Embryonic facial prominence (tissue), 1 donor: Measurements from ENCODE around the gene SLC25A12.
"Not testable (repeated sequence)": the region's sequence is repeated elsewhere in the genome, so short reads cannot be mapped to it uniquely, and the experiment has no call there.

Experiments
- DNase-seq: peaks from one replicate; pipeline ENCODE4 v3.0.0-alpha.2; 2016; ENCODE audit errors: extremely low spot score

The SLC25A12 gene

DNA sequence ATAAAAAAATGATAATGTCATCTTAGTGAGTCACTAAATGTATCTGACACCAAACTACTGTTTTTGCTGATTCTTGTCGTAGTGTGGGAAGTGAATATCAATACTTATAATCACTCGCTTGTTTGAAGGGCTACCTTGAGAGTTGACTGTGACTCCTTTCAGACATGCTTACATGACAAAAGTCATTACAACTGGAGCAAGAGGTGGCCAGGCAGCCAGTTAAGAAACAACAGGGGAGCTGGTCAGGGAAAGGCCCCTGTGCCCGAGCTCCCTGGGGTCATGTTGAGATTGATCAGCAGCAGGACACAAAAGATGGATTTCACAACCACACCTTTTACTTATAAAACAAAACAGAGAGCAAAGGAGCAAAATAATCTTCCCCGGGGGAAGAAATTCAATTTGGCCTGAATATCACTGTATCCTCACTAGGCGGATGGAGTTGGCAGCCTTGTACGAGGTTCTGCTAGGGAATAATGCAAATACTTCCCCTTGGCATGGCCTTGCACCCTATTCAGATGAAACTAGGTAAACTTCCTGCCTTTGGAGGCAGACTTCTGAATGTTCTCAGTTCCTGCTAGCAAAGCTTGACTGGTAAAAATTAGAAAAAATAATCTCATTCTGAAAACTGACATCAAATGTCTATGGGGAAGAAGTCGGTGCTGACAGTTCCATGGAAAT is 105.6 kb downstream of the SLC25A12 start:
- no peak for DNase-seq

DNA sequence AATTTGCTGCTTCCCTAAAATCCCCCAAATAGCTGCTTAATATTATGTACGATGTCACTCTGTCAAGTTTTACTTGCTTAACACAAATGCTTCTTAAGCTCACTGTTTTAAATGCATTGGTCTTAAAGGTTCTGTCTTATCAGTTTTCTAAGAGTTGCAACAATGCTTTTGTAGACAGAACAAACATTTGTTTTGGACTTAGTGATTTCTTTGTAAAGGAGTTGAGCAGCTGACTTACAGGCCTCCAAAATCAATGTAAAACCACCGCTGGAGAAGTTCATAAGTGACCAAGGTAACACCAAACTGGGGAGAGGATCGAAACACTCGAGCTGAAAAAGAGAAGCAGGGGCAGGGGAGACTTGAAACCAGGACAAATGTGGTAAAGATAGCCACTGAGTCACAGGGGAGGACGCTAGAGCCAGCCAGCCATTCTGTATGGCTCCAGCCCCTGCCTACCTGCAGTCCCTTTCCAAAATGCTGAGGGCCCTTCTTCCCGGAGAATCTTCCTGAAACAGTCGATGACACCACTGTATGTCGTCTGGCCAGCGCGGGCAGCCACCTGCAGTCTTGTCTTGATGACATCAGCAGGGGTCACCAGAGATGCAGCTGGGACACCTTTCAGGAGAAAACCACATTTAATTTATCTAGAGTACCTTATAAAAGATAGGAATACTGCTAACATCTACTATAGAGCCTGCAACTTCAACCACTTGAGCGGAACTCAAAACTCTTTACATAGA is 106.5 kb downstream of the SLC25A12 start:
- DNase-seq: no peak

DNA sequence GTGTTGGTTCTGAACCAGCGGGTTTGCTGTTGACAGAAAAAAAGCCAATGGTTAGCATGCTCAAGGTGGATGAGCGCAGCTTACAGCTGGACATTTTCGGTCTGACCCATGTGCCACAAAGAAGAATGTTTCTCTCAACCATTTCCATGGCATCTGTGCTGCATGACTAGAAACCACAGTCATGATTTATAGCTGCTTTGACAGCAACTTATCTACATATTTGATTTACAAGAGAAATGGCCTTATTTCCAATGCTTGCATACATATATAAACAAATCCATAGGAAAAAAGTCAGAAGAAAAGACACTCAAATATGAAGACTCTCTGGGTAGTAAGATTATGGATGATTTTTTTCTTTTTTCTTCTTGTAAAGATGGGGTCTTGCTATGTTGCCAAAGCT is 108.6 kb downstream of the SLC25A12 start:
- DNase-seq: no peak

DNA sequence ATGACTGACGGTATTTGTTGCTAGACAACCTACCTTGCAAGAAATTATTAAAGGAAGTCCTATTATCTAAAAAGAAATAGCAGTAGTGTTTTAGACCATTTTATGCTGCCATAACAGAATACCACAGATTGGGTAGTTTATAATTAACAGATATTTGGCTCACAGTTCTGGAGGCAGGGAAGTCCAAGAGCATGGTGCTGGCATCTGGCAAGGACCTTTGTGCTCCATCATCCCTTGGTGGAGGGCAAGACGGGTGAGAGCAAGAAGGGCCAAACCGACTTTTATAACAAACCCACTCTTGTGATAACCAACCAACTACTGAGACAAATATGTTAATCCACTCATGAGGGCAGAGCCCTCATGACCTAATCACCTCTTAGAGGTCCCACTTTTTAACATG is 115.5 kb downstream of the SLC25A12 start:
- no peak for DNase-seq

DNA sequence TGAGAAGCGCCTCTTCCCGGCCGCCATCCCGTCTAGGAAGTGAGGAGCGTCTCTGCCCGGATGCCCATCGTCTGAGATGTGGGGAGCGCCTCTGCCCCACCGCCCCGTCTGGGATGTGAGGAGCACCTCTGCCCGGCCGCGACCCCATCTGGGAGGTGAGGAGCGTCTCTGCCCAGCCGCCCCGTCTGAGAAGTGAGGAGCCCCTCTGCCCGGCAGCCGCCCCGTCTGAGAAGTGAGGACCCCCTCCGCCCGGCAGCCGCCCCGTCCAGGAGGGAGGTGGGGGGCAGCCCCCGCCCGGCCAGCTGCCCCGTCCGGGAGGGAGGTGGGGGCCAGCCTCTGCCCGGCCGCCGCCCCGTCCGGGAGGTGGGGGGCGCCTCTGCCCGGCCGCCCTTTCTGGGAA is 119.5 kb downstream of the SLC25A12 start:
- DNase-seq: not testable (repeated sequence)

DNA sequence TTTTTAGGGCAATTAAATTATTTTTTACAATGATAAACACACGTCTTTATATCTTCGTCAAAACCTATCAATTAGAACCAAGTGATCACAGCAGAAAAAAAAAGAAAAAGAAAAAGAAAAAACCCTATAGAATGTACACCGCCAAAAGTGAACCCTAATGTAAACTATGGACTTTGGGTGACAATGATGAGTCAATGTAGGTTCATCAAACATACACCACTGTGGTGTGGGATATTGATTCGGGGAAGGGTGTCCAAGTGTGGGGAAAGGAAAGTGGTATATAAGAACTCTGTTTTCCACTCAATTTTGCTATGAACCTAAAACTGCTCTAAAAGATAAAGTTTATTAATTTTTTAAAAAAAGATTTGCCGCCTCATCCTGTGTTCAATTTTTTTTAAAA is 121.7 kb downstream of the SLC25A12 start:
- no peak for DNase-seq

DNA sequence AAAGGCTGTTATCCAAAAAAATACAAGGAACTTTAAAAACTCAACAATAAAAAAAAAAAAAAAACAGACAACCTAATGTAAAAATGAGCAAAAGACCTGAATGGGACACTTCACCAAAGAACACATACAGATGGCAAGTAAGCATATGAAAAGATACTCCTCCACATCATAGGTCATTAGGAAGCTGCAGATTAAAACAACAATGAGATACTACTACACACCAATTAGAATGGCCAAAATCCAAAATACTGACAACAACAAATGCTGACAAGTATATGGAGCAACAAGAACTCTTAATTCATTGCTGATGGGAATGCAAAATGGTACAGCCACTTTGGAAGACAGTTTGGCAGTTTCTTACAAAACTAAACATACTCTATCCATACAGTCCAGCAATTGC is 122.6 kb downstream of the SLC25A12 start:
- no peak for DNase-seq

DNA sequence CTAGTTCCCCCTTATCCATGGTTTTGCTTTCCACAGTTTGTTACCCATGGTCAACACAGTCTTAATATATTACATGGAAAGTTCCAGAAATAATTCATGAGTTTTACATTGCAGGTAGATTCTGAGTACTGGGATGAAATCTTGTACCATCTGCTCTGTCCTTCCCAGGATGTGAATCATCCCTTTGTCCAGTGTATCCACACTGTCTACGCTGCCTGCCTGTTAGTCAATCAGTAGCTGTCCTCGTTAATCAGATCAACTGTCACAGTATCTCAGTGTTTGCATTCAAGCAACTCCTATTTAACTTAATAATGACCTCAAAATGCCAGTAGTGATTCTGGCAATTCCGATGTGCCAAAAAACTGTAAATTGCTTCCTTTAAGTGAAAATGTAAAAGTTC is 130.4 kb downstream of the SLC25A12 start:
- no peak for DNase-seq

DNA sequence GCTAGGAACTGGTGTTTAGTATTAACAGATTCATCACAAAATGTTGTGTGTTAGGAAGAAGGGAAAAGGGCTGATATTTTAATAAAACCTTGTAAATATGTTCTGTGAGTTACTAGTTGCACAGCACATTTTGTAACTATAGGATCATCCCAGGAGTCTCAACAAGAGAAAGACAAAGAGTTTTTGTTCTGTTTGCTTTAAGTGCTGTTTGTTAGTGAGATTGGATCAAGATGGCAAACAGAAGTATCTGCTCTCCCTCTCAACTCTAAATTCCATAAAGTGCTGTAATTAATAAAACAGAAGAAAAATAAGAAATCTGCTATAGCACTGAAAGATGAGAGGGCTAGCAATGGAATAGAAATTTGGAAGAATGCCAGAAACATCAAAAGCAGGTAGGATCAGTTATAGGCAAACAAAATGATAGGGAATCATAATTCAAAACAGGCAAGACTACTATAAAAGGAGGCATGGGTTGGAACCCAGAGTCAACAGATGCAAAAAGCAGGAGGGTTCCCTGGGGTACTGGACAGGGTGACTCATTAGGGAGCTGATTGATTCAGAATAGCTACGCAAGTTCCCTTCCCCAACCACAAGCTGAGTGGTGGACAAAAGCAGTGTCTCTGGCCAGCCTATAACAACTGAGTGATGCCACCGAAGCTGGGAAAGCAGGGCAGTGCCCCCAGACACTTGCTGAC is 131.0 kb downstream of the SLC25A12 start:
- no peak for DNase-seq

DNA sequence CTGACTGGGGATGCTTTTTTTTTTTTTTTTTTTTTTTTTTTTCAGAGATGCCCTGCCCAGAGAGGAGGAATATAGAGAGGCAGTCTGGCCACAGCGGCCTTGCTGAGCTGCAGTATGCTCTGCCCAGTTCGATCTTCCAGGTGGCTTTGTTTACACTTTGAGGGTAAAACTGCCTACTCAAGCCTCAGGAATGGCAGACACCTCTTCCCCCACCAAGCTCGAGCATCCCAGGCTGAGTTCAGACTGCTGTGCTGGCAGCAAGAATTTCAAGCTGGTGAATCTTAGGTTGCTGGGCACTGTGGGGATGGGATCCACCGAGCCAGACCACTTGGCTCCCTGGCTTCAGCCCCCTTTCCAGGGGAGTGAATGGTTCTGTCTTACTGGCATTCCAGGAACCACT is 132.9 kb downstream of the SLC25A12 start:
- DNase-seq: not testable (repeated sequence)

DNA sequence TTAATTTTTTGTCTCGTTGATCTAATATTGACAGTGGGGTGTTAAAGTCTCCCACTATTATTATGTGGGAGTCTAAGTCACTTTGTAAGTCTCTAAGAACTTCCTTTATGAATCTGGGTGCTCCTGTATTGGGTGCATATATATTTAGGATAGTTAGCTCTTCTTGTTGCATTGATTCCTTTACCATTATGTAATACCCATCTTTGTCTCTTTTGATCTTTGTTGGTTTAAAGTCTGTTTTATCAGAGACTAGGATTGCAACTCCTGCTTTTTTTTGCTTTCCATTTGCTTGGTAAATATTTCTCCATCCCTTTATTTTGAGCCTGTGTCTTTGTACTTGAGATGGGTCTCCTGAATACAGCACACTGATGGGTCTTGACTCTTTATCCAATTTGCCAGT is 135.3 kb downstream of the SLC25A12 start:
- not testable (repeated sequence) for DNase-seq

DNA sequence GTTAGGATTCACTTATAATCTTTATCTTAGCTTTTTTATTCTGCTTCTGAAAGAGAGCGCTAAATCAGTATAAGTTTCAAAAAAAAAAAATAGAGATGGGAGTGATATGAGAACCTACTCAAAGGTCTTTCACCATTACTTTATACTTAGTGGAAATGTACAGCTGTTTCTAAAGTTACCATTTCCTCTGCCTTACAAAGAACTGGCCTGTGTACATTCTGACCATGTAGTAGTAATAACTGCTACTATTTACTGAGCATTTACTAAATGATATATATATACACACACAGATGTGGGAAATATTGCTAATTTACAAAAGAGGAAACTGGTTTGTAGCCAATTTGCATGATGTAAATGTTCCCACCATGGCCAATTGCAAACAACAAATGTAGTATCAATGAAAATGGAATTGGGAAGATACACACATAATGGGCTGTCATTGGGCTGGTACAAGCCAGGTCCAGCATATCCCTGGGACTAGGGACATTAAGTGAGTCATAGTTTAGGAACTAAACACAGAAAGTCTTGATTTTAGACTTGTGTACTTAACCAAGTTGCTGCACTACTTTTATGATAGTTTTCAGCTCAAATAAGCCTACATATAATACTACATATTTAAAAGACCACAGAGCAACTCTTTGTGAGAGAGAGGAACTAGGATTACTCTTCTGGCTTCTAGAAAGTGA is 139.6 kb downstream of the SLC25A12 start:
- no peak for DNase-seq

DNA sequence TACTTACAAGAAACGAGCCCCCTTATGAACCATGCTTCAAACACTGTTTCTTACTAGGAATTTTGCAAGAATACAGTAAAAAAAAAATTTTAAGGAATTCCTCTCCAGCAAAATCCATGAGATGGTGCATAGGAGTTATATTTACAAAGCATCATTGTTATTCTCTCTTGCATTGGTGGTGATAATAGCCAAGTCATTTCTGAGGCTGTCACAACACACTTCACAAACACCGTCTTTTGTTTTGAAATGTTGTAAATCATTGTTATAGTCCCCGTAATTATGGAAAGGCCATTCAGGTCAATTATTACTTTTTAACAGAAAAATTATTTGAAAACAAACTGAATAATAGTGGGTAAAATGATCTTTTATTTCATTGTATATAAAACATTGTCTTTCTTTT is 146.7 kb downstream of the SLC25A12 start:
- DNase-seq: no peak

DNA sequence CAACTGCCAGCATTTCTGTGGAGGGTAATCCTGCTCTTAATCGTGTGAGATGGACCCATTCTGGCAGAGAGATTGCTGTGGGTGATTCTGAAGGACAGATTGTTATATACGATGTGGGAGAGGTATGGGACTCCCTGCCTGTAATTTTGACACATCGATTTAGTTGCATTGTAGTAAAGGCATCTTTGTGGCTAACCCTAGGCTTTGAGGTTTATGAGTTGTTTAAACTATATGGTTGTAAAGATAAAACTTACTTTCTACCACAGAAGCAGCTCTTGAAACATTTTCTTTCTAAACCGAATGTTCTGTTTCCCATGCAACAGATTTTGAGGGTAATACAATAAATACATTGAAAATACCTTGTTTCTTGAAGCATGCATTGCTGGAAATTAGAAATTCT is 148.2 kb downstream of the SLC25A12 start:
- DNase-seq: no peak

DNA sequence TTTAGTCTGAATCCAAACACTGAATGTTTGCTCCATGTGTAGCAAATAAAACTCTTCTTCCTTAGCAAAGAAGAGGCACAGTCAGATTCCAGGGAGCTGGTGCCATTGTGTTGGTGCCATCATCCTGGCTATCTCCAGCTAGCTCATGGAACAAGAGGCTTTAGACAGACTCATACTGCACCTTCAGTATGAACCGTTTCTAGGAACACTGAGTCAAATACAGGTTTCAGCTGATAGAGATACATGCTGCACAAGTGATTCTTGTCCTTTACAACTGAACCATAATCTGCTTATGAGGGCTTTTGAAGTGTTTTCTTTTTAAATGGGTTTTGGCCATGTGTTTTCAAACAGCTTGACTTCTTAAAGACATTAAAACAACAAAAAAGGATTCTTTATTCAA is 148.9 kb downstream of the SLC25A12 start:
- no peak for DNase-seq

DNA sequence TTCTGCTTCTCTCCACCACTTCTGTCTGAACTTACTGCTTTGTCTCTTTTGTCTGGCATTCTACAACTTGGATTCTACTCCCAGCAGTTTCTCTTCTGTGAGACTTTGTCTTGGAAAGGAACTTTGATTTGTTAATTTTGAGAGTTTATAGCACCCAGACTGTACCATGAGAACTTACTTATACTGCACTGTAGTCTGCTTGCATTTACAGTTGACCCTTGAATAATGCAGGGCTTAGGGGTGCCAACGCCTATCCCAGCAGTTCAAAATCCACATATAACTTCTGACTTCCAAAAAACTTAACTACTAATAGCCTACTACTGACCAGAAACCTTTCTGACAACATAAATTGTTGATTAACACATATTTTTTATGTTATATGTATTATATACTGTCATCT is 151.3 kb downstream of the SLC25A12 start:
- DNase-seq: no peak

DNA sequence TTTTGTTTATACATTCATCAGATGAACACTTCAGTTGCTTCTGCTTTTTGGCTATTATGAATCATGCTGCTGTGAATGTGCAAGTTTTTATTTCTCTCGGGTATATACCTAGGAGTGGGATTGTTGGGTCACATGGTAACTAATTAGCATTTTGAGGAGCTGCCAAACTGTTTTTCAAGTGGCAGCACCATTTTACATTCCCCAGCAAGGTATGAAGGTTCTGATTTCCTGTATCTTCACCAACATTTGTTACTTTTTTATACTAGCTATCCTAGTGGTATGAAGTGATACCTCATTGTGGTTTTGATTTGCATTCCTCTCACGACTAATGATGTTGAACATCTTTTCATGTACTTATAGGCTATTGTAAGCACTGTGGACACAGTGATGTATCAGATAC is 152.9 kb downstream of the SLC25A12 start:
- no peak for DNase-seq

DNA sequence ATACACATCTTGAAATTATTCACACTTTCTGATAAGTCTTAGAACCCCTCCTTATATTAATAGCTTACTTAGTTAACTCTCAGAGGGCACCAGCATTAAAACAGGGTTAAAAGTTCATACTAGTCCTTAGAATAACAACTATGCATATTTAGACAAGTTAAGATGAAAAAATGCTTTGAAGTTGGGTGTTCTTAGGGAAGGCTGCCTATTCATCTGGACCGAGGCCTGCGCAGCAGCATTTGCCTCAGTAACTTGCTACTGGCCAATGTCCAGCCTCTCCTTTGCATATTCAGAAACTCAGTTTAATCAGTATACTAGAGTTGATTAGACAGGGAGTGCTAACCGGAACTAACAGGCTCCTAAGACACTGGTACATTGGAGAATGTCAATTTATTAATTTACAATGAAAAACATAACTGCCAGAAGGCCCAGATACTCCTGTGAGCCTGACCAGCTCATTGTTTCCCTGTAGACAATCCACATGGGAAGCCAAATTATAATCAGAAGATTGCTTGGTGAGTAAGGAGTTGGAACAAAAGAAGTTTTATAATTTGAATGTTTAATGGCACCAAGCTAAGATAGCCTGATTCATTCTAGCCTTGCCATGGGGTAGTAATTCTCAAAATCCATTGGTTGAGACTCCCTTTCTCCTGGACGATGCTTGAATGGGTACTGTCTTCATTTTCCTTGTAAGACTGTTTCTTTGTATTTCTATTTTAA is 157.9 kb downstream of the SLC25A12 start:
- no peak for DNase-seq
